Breast epithelium (tissue), 3 donors: ENCODE measurements around the gene MICU2.

Experiments
- POLR2A ChIP-seq: fragments of 450-650 bp; IDR thresholded peaks from one replicate; pipeline ENCODE4 v1.6.1; 2016; ENCODE audit warnings: antibody characterized with exemption, mild to moderate bottlenecking, moderate library complexity
- POLR2AphosphoS5 ChIP-seq, 3 donors: sonication (generic); formaldehyde crosslinking; IDR thresholded peaks; one replicate each; pipeline ENCODE4 v1.6.1; 2017; ENCODE audit warnings: antibody characterized with exemption in 3 of 3
- TF ChIP-seq, protein P1 (sequence below), 3 donors: fragments of 450-650 bp; IDR thresholded peaks; one replicate each; pipeline ENCODE4 v1.5.1; 2016 to 2017; ENCODE audit warnings: antibody characterized with exemption in 3 of 3, mild to moderate bottlenecking in 3 of 3, moderate library complexity in 3 of 3

DNA sequence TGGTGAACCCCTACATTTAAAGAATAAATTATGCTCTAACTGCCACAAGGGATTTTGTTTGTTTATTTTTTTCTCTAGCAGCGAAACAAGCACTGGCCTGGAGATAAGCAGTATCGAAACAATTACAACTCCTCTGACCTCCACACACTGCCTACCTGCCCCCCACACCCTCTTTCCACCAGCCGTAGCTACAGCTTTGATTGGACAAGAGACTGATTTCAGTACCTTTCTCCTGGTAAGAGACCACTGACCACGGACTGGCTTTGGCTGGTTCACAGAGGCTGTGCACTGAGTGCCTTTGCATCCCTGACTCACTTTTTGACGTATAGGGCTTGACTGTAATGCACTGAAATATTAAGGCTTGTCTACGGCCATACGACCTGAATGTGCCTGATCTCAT, 137.4 kb downstream of the MICU2 start:
- TF ChIP-seq, protein P1, sequence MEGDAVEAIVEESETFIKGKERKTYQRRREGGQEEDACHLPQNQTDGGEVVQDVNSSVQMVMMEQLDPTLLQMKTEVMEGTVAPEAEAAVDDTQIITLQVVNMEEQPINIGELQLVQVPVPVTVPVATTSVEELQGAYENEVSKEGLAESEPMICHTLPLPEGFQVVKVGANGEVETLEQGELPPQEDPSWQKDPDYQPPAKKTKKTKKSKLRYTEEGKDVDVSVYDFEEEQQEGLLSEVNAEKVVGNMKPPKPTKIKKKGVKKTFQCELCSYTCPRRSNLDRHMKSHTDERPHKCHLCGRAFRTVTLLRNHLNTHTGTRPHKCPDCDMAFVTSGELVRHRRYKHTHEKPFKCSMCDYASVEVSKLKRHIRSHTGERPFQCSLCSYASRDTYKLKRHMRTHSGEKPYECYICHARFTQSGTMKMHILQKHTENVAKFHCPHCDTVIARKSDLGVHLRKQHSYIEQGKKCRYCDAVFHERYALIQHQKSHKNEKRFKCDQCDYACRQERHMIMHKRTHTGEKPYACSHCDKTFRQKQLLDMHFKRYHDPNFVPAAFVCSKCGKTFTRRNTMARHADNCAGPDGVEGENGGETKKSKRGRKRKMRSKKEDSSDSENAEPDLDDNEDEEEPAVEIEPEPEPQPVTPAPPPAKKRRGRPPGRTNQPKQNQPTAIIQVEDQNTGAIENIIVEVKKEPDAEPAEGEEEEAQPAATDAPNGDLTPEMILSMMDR (IDR thresholded peaks at IDR 0.05): no peak
- TF ChIP-seq POLR2A (no peak), POLR2AphosphoS5 (IDR thresholded peaks at IDR 0.05) (no peak)
